ACC112 (cell line): ENCODE measurements around the gene CREB3L1.

ENCODE experiments used
- H2AFZ ChIP-seq: fragments of 200-600 bp; sonication (generic); one replicate; pipeline ENCODE4 v1.6.0; 2017; ENCODE audit warnings: antibody characterized with exemption, low read length; ENCODE audit not compliant: unreplicated experiment
- H3K27ac ChIP-seq: fragments of 200-600 bp; sonication (generic); 2 replicates; pipeline ENCODE4 v1.5.1; 2014; ENCODE audit warnings: low read depth, mild to moderate bottlenecking, antibody characterized with exemption, low read length, moderate library complexity
- H3K27me3 ChIP-seq: fragments of 200-600 bp; sonication (generic); 2 replicates; pipeline ENCODE4 v1.6.1; 2014; ENCODE audit warnings: mild to moderate bottlenecking, antibody characterized with exemption, low read length, moderate library complexity, mixed read lengths; ENCODE audit not compliant: insufficient read depth
- H3K36me3 ChIP-seq: fragments of 200-600 bp; sonication (generic); 2 replicates; pipeline ENCODE4 v1.6.1; 2016; ENCODE audit warnings: mild to moderate bottlenecking, antibody characterized with exemption, low read length, moderate library complexity, mixed read lengths; ENCODE audit not compliant: insufficient read depth
- H3K4me1 ChIP-seq: fragments of 200-600 bp; sonication (generic); one replicate; pipeline ENCODE4 v1.6.1; 2016; ENCODE audit warnings: low read length, mixed read lengths; ENCODE audit not compliant: insufficient read depth, unreplicated experiment, control insufficient read depth
- H3K4me3 ChIP-seq: fragments of 200-600 bp; sonication (generic); 2 replicates; pipeline ENCODE4 v1.5.1; 2014; ENCODE audit warnings: mild to moderate bottlenecking, low read depth, low read length
- H3K79me2 ChIP-seq: fragments of 200-600 bp; sonication (generic); one replicate; pipeline ENCODE4 v1.6.0; 2016; ENCODE audit warnings: low read length; ENCODE audit not compliant: control insufficient read depth, unreplicated experiment, insufficient read depth

Gene CREB3L1

GRCh38 chr11:46263120-46263519 is 14.3 kb upstream of the CREB3L1 start:
- Histone ChIP-seq H3K4me3 (no peak overlapping the region), H2AFZ (no peak overlapping the region), H3K27me3 (no peaks in the 10 kb centered on the region)

GRCh38 chr11:46264030-46264429 is 13.4 kb upstream of the CREB3L1 start:
- Histone ChIP-seq H3K27ac (no peak overlapping the region), H3K4me1 (no peaks in the 10 kb centered on the region), H2AFZ (no peak overlapping the region), H3K4me3 (no peak overlapping the region), H3K27me3 (no peaks in the 10 kb centered on the region), H3K36me3 (no peaks in the 10 kb centered on the region), H3K79me2 (no peaks in the 10 kb centered on the region)

More at GRCh38 chr11:46263120-46263519, 14.3 kb upstream of the CREB3L1 start:
- Histone ChIP-seq H3K36me3 (no peaks in the 10 kb centered on the region), H3K4me1 (no peaks in the 10 kb centered on the region), H3K79me2 (no peaks in the 10 kb centered on the region), H3K27ac (no peak overlapping the region)

GRCh38 chr11:46264976-46265375 is 12.5 kb upstream of the CREB3L1 start:
- Histone ChIP-seq H3K36me3 (no peaks in the 10 kb centered on the region), H3K27ac (no peak overlapping the region), H3K4me3 (no peak overlapping the region), H2AFZ (no peak overlapping the region), H3K27me3 (no peaks in the 10 kb centered on the region), H3K79me2 (no peaks in the 10 kb centered on the region), H3K4me1 (no peaks in the 10 kb centered on the region)

- Histone ChIP-seq H3K4me3 (no peak overlapping the region), H3K4me1 (no peaks in the 10 kb centered on the region), H3K79me2 (no peaks in the 10 kb centered on the region), H3K27ac (no peak overlapping the region), H3K27me3 (no peaks in the 10 kb centered on the region), H2AFZ (no peak overlapping the region), H3K36me3 (no peaks in the 10 kb centered on the region)
These were observed 11.7 kb upstream of the CREB3L1 start for GRCh38 chr11:46265764-46266163.

GRCh38 chr11:46267930-46268329 is 9.5 kb upstream of the CREB3L1 start:
- no peak overlapping the region for H3K27ac ChIP-seq
- no peaks in the 10 kb centered on the region for H3K79me2 ChIP-seq
- H2AFZ ChIP-seq = no peak overlapping the region
- H3K27me3 ChIP-seq = no peaks in the 10 kb centered on the region
- H3K4me3 ChIP-seq = no peak overlapping the region
- peaks cover 10% of the 10 kb centered on the region for H3K4me1 ChIP-seq
- H3K36me3 ChIP-seq = no peaks in the 10 kb centered on the region

- Histone ChIP-seq H3K27ac (no peak overlapping the region), H3K27me3 (no peaks in the 10 kb centered on the region), H3K4me1 (peaks cover 31% of the 10 kb centered on the region), H3K79me2 (no peaks in the 10 kb centered on the region), H3K4me3 (no peak overlapping the region), H2AFZ (no peak overlapping the region), H3K36me3 (no peaks in the 10 kb centered on the region)
These were observed 6.8 kb upstream of the CREB3L1 start for GRCh38 chr11:46270684-46271083.

- Histone ChIP-seq H3K36me3 (no peaks in the 10 kb centered on the region), H3K79me2 (no peaks in the 10 kb centered on the region), H3K27ac (no peak overlapping the region), H3K4me1 (peaks cover 31% of the 10 kb centered on the region), H3K27me3 (no peaks in the 10 kb centered on the region), H3K4me3 (no peak overlapping the region), H2AFZ (no peak overlapping the region)
These were observed 6.1 kb upstream of the CREB3L1 start for GRCh38 chr11:46271407-46271806.

GRCh38 chr11:46271875-46272815 is 5.3 kb upstream of the CREB3L1 start:
- no peaks in the 10 kb centered on the region for H3K79me2 ChIP-seq
- no peak overlapping the region for H3K4me3 ChIP-seq
- H3K27ac ChIP-seq = peak overlapping the region; percentile 91
- H2AFZ ChIP-seq = peak overlapping the region; percentile 40
- H3K27me3 ChIP-seq = no peaks in the 10 kb centered on the region
- peaks cover 31% of the 10 kb centered on the region for H3K4me1 ChIP-seq
- no peaks in the 10 kb centered on the region for H3K36me3 ChIP-seq

- no peaks in the 10 kb centered on the region for H3K27me3 ChIP-seq
- H3K36me3 ChIP-seq = no peaks in the 10 kb centered on the region
- peaks cover 31% of the 10 kb centered on the region for H3K4me1 ChIP-seq
- peak overlapping the region; percentile 91 for H3K27ac ChIP-seq
- peaks cover 2% of the 10 kb centered on the region for H3K79me2 ChIP-seq
- H3K4me3 ChIP-seq = peak overlapping the region; percentile 52
- peak overlapping the region; percentile 76 for H2AFZ ChIP-seq
These were observed 4.5 kb upstream of the CREB3L1 start for GRCh38 chr11:46272816-46273427.

GRCh38 chr11:46273511-46274205 is 3.8 kb upstream of the CREB3L1 start:
- H3K36me3 ChIP-seq = no peaks in the 10 kb centered on the region
- H3K4me1 ChIP-seq = peaks cover 31% of the 10 kb centered on the region
- H2AFZ ChIP-seq = peak overlapping the region; percentile 76
- no peaks in the 10 kb centered on the region for H3K27me3 ChIP-seq
- H3K27ac ChIP-seq = peak overlapping the region; percentile 91
- peaks cover 10% of the 10 kb centered on the region for H3K79me2 ChIP-seq
- H3K4me3 ChIP-seq = peak overlapping the region; percentile 52
